Trophoblast cell (in vitro differentiated cells and primary cell): Measurements from ENCODE around the gene ZNF423.

Experiments used
- DNase-seq, 2 donors: peaks; one replicate each; pipeline ENCODE4 v3.0.0-alpha.2; 2016
- H2AFZ ChIP-seq: 2 replicates; pipeline ENCODE4 v1.6.1; 2013; ENCODE audit warnings: low read length, moderate library complexity, mild to moderate bottlenecking; ENCODE audit not compliant: insufficient read depth, poor library complexity
- H2AK5ac ChIP-seq: 2 replicates; pipeline ENCODE4 v1.6.1; 2013; ENCODE audit warnings: mild to moderate bottlenecking, low read length
- H2BK120ac ChIP-seq: 2 replicates; pipeline ENCODE4 v1.6.1; 2013; ENCODE audit warnings: low read length, mild to moderate bottlenecking, moderate library complexity; ENCODE audit not compliant: insufficient read depth, poor library complexity
- H2BK12ac ChIP-seq: 2 replicates; pipeline ENCODE4 v1.6.1; 2013; ENCODE audit warnings: mild to moderate bottlenecking, low read length, moderate library complexity
- H2BK5ac ChIP-seq: 2 replicates; pipeline ENCODE4 v1.6.1; 2013; ENCODE audit warnings: low read length, low read depth, moderate library complexity, mild to moderate bottlenecking; ENCODE audit not compliant: poor library complexity
- H3K14ac ChIP-seq: 2 replicates; pipeline ENCODE4 v1.6.1; 2013; ENCODE audit warnings: mild to moderate bottlenecking, low read length
- H3K18ac ChIP-seq: 2 replicates; pipeline ENCODE4 v1.6.1; 2013; ENCODE audit warnings: mild to moderate bottlenecking, low read length
- H3K23ac ChIP-seq: 2 replicates; pipeline ENCODE4 v1.6.1; 2013; ENCODE audit warnings: low read length
- H3K27ac ChIP-seq: 2 replicates; pipeline ENCODE4 v1.5.1; 2013; ENCODE audit warnings: low read depth, mild to moderate bottlenecking, inconsistent platforms, low read length, moderate library complexity
- H3K27me3 ChIP-seq: 2 replicates; pipeline ENCODE4 v1.6.1; 2013; ENCODE audit warnings: inconsistent platforms, mild to moderate bottlenecking, low read length, moderate library complexity; ENCODE audit not compliant: insufficient read depth
- H3K36me3 ChIP-seq, 2 experiments: 1 replicate in 1 of 2; 2 replicates in 1 of 2; pipeline ENCODE4 v1.6.1; 2013; ENCODE audit warnings: low read length in 2 of 2, mild to moderate bottlenecking in 2 of 2, moderate library complexity in 1 of 2; ENCODE audit not compliant: insufficient read depth in 2 of 2, control insufficient read depth in 1 of 2
- H3K4ac ChIP-seq: 2 replicates; pipeline ENCODE4 v1.6.1; 2013; ENCODE audit warnings: low read depth, mild to moderate bottlenecking, low read length, moderate library complexity
- H3K4me1 ChIP-seq, 2 experiments: 1 replicate in 1 of 2; 2 replicates in 1 of 2; pipeline ENCODE4 v1.6.1; 2013; ENCODE audit warnings: low read length in 2 of 2, mild to moderate bottlenecking in 2 of 2, moderate library complexity in 1 of 2; ENCODE audit not compliant: insufficient read depth in 2 of 2, control insufficient read depth in 1 of 2
- H3K4me2 ChIP-seq: 2 replicates; pipeline ENCODE4 v1.6.1; 2013; ENCODE audit warnings: inconsistent platforms, mild to moderate bottlenecking, low read length, moderate library complexity
- H3K4me3 ChIP-seq: 2 replicates; pipeline ENCODE4 v1.5.1; 2013; ENCODE audit warnings: mild to moderate bottlenecking, low read depth, low read length, inconsistent platforms
- H3K79me1 ChIP-seq: one replicate; pipeline ENCODE4 v1.6.1; 2013; ENCODE audit warnings: low read length
- H3K79me2 ChIP-seq: 2 replicates; pipeline ENCODE4 v1.6.1; 2013; ENCODE audit warnings: low read length, mild to moderate bottlenecking; ENCODE audit not compliant: control insufficient read depth, insufficient read depth, poor library complexity
- H3K9ac ChIP-seq: 2 replicates; pipeline ENCODE4 v1.6.1; 2013; ENCODE audit warnings: mild to moderate bottlenecking, low read length
- H3K9me3 ChIP-seq: 2 replicates; pipeline ENCODE4 v1.6.1; 2013; ENCODE audit warnings: low read depth, mild to moderate bottlenecking, control low read depth, inconsistent platforms, low read length; ENCODE audit not compliant: insufficient read depth
- H4K12ac ChIP-seq: 2 replicates; pipeline ENCODE4 v1.6.1; 2013; ENCODE audit warnings: low read depth, mild to moderate bottlenecking, low read length, moderate library complexity
- H4K8ac ChIP-seq: 2 replicates; pipeline ENCODE4 v1.6.1; 2013; ENCODE audit warnings: low read depth, mild to moderate bottlenecking, low read length, moderate library complexity
- H4K91ac ChIP-seq: one replicate; pipeline ENCODE4 v1.6.1; 2013; ENCODE audit warnings: low read depth, mild to moderate bottlenecking, low read length, moderate library complexity
- whole genome bisulfite sequencing: extraction: QIAGEN DNeasy Blood & Tissue Kit; methylation state at CpG from one replicate; pipeline ENCODE4 v1.1.7; 2013; ENCODE audit warnings: missing lambda C conversion rate; ENCODE audit not compliant: insufficient read length, insufficient coverage; ENCODE audit errors: extremely low coverage; 5-methylcytosine and 5-hydroxymethylcytosine counted together

Gene ZNF423

DNA sequence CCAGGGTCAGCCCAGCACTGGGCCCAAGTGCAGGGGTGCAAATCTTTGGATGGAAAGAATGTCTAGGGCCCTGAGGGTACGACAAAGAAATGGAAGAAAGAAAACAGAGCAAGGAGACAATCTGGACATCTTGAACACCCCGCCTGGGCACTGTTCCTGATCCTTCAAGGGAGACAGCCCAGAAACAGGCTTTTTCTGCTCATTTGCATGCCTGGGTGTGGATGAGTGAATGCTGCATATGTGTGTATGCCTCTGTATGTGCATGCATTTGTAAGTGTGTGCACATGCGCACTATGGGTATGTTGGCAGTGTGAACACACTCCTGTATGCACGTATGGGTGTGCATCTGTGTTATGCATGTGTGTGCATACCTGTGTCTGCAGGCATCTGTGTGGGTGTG lies 79.2 kb downstream of the ZNF423 start:
- no peak overlapping the region for H3K4ac ChIP-seq
- no peak overlapping the region for H4K8ac ChIP-seq

DNA sequence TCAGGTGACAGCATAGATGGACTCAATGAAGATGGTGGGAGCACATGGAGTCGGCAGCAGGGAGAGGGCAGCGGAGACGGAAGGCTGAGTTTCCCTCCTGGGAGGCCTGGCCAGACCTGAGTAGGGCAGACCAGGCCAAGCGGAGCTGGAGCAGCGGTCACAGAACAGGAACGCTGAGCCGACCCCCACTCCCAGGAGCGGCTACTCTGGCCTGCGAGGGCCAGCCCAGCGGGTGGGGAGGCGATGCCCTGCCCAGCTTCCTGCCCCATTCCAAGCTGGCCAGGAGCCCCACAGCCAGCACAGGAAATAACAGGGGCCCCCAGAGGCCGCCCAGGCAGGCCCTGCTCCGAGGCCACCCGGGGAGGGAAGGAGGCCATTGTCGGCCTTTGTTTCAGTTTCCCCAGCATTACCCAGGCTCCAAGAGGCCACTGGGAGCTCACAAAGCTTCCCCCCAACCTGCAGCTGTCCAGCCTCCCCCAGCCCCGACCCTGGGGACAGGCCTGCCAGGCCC lies 79.8 kb downstream of the ZNF423 start:
- Histone ChIP-seq H3K4me3 (no peak overlapping the region), H2BK120ac (no peak overlapping the region), H4K91ac (no peak overlapping the region), H2BK5ac (no peak overlapping the region), H3K9me3 (no peaks in the 10 kb centered on the region), H3K79me2 (no peaks in the 10 kb centered on the region), H3K4me2 (no peak overlapping the region), H3K14ac (no peak overlapping the region), H2AK5ac (no peak overlapping the region), H4K8ac (peak overlapping the region; percentile 7), H3K27me3 (no peaks in the 10 kb centered on the region), H3K4me1 (peaks cover 16 to 21% of the 10 kb centered on the region in 2 experiments), H3K36me3 (no peaks in the 10 kb centered on the region), H4K12ac (peak overlapping the region; percentile 32), H3K27ac (no peak overlapping the region), H3K9ac (no peak overlapping the region), H2BK12ac (no peak overlapping the region), H2AFZ (no peak overlapping the region), H3K4ac (no peak overlapping the region), H3K18ac (no peak overlapping the region), H3K23ac (no peak overlapping the region), H3K79me1 (no peaks in the 10 kb centered on the region)
- DNase-seq = no peak
- no CpG with 5 or more reads among the region's 16 CpGs for WGBS

More for the DNA sequence above, 79.2 kb downstream of the ZNF423 start:
- H2BK5ac ChIP-seq = no peak overlapping the region
- H4K91ac ChIP-seq = no peak overlapping the region
- H3K9me3 ChIP-seq = no peaks in the 10 kb centered on the region
- H3K4me1 ChIP-seq = peaks cover 16 to 21% of the 10 kb centered on the region in 2 experiments
- H2AK5ac ChIP-seq = no peak overlapping the region
- no peaks in the 10 kb centered on the region for H3K36me3 ChIP-seq
- no peak overlapping the region for H2BK120ac ChIP-seq
- no CpG with 5 or more reads among the region's 4 CpGs for WGBS
- H3K4me2 ChIP-seq = no peak overlapping the region
- no peak overlapping the region for H2BK12ac ChIP-seq
- no peak for DNase-seq
- no peaks in the 10 kb centered on the region for H3K79me2 ChIP-seq
- no peak overlapping the region for H3K4me3 ChIP-seq
- H2AFZ ChIP-seq = no peak overlapping the region
- no peak overlapping the region for H3K27ac ChIP-seq
- no peaks in the 10 kb centered on the region for H3K27me3 ChIP-seq
- no peak overlapping the region for H3K14ac ChIP-seq
- no peak overlapping the region for H3K18ac ChIP-seq
- H3K23ac ChIP-seq = no peak overlapping the region
- H3K9ac ChIP-seq = no peak overlapping the region
- no peaks in the 10 kb centered on the region for H3K79me1 ChIP-seq
- no peak overlapping the region for H4K12ac ChIP-seq

- H3K79me2 ChIP-seq = no peaks in the 10 kb centered on the region
- H4K12ac ChIP-seq = no peak overlapping the region
- H3K9ac ChIP-seq = no peak overlapping the region
- no peak overlapping the region for H2AFZ ChIP-seq
- no peak overlapping the region for H2BK120ac ChIP-seq
- H2BK12ac ChIP-seq = no peak overlapping the region
- no peak overlapping the region for H3K4me2 ChIP-seq
- H3K4me3 ChIP-seq = no peak overlapping the region
- no peak overlapping the region for H2BK5ac ChIP-seq
- H3K36me3 ChIP-seq = no peaks in the 10 kb centered on the region
- H3K4ac ChIP-seq = no peak overlapping the region
- no peaks in the 10 kb centered on the region for H3K79me1 ChIP-seq
- peaks cover 16 to 21% of the 10 kb centered on the region in 2 experiments for H3K4me1 ChIP-seq
- H3K9me3 ChIP-seq = no peaks in the 10 kb centered on the region
- H3K14ac ChIP-seq = no peak overlapping the region
- H3K27ac ChIP-seq = no peak overlapping the region
- DNase-seq = no peak
- no peak overlapping the region for H4K8ac ChIP-seq
- H4K91ac ChIP-seq = no peak overlapping the region
- no peak overlapping the region for H3K18ac ChIP-seq
- no peak overlapping the region for H2AK5ac ChIP-seq
- H3K27me3 ChIP-seq = no peaks in the 10 kb centered on the region
- no peak overlapping the region for H3K23ac ChIP-seq
- no CpG with 5 or more reads among the region's 4 CpGs for WGBS
Measured at GRCh38 chr16:49775581-49775980, 80.3 kb downstream of the ZNF423 start.

DNA sequence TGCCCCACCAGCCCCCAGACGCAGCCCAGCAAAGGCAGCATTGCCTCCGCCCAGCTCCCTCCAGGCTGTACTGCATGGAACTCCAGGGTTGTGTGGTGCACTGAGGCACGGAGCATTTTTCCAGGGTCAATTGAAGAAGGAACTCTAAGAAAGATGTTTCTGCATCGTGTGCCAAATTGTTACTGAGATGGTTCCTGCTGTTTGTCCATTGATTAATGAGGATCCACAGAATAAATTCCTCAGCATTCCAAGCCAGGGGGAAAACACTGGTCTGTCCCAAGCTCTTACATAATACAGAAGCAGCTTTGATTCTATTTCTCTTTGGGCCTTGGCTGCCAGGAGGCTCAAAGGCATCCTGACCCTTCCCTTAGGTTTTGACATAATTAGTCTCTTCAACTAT lies 80.9 kb downstream of the ZNF423 start:
- Histone ChIP-seq H2AK5ac (no peak overlapping the region), H4K12ac (no peak overlapping the region), H2BK12ac (no peak overlapping the region), H3K14ac (no peak overlapping the region), H3K9me3 (no peaks in the 10 kb centered on the region), H3K36me3 (no peaks in the 10 kb centered on the region), H3K23ac (no peak overlapping the region), H3K9ac (no peak overlapping the region), H2BK120ac (no peak overlapping the region), H3K4me2 (no peak overlapping the region), H3K4ac (no peak overlapping the region), H4K91ac (no peak overlapping the region), H3K4me1 (peaks cover 16 to 21% of the 10 kb centered on the region in 2 experiments), H4K8ac (no peak overlapping the region), H2BK5ac (no peak overlapping the region), H3K79me2 (no peaks in the 10 kb centered on the region), H2AFZ (no peak overlapping the region), H3K27me3 (no peaks in the 10 kb centered on the region), H3K27ac (no peak overlapping the region), H3K79me1 (no peaks in the 10 kb centered on the region), H3K18ac (no peak overlapping the region), H3K4me3 (no peak overlapping the region)
- WGBS = no CpG with 5 or more reads among the region's 4 CpGs
- no peak for DNase-seq
